NCI-H146 (cell line): ENCODE measurements around the gene FCRL3.

Source experiments
- DNase-seq: peaks from one replicate; lab custom pipeline; 2025; lab: John Stamatoyannopoulos, UW

Gene FCRL3

DNA sequence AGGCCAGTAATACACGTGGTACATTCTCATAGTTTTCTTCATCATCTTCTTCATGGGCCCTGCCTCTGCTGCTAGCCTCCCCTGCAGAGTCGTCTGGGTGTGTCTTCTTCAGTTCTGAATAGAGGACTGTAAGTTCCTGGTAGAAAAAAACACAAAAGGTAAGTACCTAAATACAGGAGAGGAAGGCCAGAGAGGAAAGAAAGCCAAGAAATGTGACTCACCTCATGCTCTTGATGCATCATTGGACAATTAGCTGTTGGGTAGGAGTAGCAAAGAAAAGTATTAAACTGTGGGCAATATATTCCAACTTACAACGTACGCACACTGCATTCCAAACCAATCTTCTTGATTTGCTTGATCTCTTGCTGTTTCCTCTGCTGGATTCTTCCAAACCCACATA, 21.8 kb downstream of the FCRL3 start:
- DNase-seq: no peak

DNA sequence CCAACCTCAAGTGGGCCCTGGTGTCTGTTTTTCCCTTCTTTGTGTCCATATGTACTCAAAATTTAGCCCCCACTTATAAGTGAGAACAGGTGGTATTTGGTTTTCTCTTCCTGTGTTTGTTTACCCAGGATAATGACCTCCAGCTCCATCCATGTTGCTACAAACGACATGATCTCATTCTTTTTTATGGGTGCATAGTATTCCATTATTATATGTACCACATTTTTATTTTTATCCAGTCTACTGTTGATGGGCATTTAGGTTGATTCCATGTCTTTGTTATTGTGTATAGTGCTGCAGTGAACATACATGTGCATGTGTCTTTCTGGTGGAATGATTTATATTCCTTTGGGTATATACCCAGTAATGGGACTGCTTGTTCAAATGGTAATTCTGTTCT, 27.6 kb downstream of the FCRL3 start:
- no peak for DNase-seq

DNA sequence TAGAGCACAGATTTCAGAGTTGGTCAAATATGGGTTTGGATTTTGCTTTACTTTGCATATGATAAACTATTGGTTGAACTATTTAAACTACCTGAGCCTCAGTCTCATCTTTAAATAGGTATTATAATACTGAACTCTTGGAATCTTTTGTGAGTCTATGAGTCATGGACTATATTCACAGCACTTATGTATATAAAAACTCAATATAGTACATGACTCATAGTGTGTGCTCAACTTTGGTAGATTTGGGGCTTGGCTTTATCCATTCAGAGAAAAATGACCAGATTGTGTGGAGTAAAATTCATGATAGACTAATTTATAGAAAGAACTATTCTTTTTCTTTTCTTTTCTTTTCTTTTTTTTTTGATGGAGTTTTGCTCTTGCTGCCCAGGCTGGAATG, 28.7 kb downstream of the FCRL3 start:
- DNase-seq: no peak

DNA sequence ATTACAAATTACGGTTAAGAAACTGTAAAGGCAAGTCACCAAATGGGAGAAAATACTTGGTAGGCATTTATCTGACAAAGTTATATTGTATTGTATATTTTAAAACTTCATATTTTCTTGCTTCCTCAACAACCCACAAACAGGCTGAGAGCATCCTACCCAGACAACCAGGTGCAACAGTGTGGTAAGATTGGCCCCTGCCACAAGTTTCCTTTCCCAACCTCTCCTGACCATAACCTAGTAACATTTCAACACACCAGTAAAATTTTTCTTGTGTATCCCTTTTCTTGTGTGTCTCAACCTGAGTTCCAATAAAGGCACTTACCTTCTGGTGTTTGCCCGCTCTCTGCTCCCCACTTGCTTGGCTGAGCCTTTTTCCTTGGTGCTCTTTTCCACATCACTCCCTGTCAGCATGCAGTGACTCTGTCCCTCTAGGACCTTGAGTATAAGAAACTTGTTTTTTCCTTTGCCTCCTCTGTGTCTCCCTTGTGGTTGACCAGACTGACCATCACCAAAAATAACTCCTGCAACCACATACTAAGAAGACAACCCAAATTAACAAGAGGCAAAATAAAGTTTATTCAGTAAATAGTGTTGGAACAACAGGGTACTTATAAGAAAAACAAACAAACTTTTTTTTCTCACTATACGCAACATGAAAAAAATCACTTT, 40.9 kb downstream of the FCRL3 start:
- DNase-seq: no peak

DNA sequence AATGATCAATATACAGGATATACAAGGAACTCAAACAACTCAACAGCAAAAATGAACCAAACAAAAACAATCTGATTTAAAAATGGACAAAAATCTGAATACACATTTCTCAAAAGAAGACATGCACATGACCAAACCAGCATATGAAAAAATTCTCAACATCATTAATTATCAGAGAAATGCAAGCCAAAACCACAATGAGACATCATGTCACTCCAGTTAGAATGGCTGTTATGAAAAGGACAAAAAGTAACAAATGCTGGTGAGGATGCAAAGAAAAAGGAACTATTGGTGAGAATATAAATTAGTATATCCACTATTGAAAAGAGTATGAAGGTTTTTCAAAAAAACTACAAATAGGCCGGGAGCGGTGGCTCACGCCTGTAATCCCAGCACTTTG, 42.0 kb downstream of the FCRL3 start:
- DNase-seq: no peak

DNA sequence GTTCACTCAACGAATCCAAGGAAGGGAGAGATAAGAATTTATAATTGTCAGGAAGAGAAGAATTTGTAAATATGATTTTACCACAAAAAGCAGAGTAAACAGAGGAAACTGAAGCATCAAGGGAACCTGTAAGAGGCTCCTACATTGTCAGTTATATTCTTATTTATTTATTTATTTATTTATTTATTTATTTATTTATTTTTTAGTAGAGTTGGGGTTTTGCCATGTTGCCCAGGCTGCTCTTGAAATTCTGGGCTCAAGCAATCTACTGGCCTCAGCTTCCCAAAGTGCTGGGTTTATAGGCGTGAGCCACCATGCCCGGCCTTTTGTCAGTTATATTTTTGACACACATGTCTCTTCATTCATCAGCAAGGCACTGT, 47.1 kb downstream of the FCRL3 start:
- no peak for DNase-seq

DNA sequence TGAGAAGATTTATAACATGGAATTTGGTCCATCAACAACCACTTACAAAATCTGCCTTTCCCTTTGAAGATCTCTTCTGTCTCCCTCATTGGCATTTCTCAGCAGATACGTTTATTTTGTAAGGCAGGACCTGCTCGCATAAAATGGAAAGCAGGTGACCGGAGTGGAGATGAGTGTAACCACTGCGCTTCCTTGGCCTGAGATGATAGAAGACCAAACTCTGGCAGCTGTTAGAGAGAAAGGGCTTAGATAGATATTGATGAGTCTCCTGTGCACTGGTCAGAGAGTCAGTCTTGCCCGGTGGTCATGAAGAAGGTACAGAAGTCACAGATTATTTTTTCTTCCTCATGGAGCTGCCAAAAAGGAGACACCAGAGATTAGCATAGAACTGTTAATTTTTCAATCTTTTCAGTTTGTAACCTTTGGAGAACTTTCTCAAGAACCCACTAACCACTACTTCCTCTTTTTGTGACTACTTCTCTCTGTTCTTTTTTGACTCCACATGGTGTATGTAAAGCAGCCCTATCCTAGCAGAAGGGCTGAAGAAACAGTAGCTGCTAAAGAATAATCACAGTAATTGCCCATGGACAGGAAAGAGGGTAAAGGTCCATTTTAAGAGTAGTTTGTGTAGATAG, 47.6 kb downstream of the FCRL3 start:
- no peak for DNase-seq

DNA sequence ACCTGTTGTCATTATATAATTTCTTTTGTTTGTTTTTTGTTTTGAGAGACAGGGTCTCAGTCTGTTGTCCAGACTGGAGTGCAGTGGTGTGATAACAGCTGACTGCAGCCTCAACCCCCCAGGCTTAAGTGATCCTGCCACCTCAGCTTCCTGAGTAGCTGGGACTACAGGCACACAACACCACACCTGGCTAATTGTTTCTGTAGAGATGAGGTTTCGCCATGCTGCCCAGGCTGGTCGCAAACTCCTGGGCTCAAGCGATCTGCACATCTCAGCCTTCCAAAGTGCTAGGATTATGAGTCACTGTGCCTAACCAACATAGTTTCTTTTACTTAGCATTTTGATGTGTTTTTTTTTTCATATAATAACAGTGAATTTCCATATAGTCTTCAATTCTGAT, 52.3 kb downstream of the FCRL3 start:
- no peak for DNase-seq

DNA sequence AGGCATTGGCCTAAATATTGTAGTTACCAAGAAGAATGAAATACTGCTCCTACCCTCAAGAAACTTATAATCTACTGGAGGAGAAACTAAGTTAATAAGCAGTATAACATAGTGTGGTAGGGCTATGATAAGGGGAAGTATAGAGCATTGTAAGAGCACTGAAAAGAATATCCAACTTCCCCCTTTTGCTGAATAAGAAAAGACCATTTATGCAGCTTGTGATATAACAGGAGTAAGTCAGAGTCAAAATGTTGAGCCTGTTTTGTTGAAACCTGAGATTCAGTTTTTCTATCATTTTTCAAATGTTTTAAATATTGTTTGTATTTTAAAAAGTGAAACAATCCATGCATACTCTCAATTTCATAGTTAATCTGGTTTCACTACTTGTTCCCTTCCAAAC, 54.4 kb downstream of the FCRL3 start:
- no peak for DNase-seq

DNA sequence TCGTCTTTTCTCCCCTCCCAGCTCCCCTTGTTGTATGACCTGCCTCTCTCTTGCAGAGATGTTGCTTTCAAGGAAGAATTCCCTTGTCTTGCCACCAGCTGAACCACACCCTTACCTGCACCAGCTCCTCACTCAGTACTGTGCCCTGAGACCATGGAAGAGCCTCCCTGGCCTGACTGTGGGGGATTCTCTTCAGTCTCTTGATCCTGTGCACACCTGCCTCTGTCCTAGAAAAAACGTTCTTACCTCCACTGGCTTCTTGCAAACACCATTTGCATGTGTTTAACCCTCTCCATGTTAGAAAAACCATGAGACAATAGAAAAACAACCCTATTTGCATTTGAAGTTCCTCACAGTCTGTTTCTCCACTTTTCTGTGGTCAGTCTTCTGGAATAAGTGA, 59.4 kb downstream of the FCRL3 start:
- DNase-seq: no peak

DNA sequence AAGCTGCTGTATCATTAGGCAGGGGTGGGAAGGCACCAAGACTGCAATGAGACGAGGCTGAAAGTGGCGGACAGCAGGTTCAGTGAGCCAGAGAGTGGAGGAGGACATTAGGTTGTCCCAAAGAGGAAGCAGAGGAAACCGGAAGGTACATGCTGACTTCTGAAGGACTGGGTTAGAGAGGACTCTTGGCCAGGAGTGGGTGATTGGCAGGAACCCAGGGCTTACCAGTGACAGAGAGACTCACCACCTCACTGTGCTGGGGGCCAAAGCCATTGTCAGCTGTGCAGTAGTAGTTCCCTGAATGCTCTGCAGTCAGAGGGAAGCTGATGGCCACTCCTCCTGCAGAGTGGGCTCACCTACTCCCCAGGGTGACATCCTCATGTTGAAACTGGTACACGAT, 60.8 kb downstream of the FCRL3 start:
- DNase-seq: no peak

DNA sequence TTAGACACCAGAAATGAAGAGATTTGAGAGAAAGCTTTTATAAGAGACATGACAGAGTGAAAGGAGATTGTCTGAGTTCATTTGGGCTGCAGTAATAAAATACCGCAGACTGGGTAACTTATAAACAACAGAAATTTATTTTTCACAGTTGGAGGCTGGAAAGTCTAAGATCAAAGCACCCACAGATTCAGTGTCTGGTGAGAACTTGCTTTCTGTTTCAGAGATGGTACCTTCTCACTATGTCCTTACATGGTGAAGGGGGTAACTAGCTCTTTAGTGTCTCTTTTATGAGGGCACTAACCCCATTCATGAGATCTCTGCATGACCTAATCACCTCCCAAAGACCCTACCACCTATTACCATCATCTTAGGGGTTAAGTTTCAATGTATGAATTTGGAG, 71.8 kb downstream of the FCRL3 start:
- no peak for DNase-seq
